ENCODE results near the gene NOC3L.
"Not testable (repeated sequence)": the region's sequence is repeated elsewhere in the genome, so short reads cannot be mapped to it uniquely, and the experiment has no call there.

The NOC3L gene

DNA sequence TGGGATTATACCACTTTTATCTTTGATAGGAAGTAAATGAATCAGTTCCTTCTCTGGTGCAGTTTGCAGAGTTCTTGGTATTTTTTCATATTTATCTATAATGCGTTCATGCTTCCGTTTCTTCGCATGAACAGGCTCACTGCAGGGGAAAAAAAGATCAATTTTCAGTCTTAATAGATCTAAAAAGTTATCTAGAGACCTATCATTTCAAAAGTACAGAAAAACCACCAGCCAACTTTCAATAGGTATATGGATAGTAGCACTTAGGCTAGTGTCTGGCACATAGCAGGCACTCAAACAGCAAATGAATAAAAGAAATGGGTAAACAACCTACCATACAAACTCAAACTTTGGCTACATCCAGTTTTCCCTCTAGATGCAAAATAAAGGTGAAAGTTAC, 5.5 kb downstream of the NOC3L start:
- Histone ChIP-seq H3K9me3 (ENCODE audit: control insufficient read depth, insufficient read depth, low read length) (no peaks in the 10 kb centered on the region), H3K4me1 (ENCODE audit: control insufficient read depth, insufficient read depth, low read length) (no peaks in the 10 kb centered on the region), H3K9ac (ENCODE audit: low read depth, low read length) (no peak overlapping the region), H3K27me3 (ENCODE audit: control insufficient read depth, insufficient read depth, low read length) (no peaks in the 10 kb centered on the region), H3K4me3 (ENCODE audit: low read depth, low read length) (no peak overlapping the region), H3K36me3 (ENCODE audit: control insufficient read depth, insufficient read depth, low read length) (peaks cover 2% of the 10 kb centered on the region)

GRCh38 chr10:94355841-94356240, 6.9 kb downstream of the NOC3L start:
- Histone ChIP-seq H3K9ac (ENCODE audit: low read depth, low read length) (no peak overlapping the region), H3K27me3 (ENCODE audit: control insufficient read depth, insufficient read depth, low read length) (no peaks in the 10 kb centered on the region), H3K36me3 (ENCODE audit: control insufficient read depth, insufficient read depth, low read length) (peaks cover 2% of the 10 kb centered on the region), H3K4me3 (ENCODE audit: low read depth, low read length) (no peak overlapping the region), H3K9me3 (ENCODE audit: control insufficient read depth, insufficient read depth, low read length) (no peaks in the 10 kb centered on the region), H3K4me1 (ENCODE audit: control insufficient read depth, insufficient read depth, low read length) (no peaks in the 10 kb centered on the region)

DNA sequence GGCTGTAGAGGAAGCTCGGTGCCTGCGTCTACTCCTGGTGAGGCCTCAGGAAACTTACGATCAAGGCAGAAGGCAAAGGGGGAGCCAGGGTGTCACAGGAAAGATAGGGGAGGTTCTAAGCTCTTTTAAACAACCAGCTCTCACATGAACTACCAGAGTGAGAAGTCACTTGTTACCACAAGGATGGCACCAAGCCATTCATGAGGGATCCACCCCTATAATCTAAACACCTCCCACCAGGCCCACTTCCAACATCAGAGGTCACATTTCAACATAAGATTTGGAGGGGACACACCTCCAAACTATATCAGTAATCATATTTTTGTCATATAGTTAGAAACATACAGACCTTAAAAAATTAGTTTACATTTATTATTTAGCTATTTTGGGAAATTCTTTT, 9.4 kb downstream of the NOC3L start:
- no peaks in the 10 kb centered on the region for H3K9me3 ChIP-seq (ENCODE audit: control insufficient read depth, insufficient read depth, low read length)
- H3K4me1 ChIP-seq (ENCODE audit: control insufficient read depth, insufficient read depth, low read length): no peaks in the 10 kb centered on the region
- H3K36me3 ChIP-seq (ENCODE audit: control insufficient read depth, insufficient read depth, low read length): peaks cover 6% of the 10 kb centered on the region
- H3K4me3 ChIP-seq (ENCODE audit: low read depth, low read length): no peak overlapping the region
- H3K27me3 ChIP-seq (ENCODE audit: control insufficient read depth, insufficient read depth, low read length): no peaks in the 10 kb centered on the region
- no peak overlapping the region for H3K9ac ChIP-seq (ENCODE audit: low read depth, low read length)

DNA sequence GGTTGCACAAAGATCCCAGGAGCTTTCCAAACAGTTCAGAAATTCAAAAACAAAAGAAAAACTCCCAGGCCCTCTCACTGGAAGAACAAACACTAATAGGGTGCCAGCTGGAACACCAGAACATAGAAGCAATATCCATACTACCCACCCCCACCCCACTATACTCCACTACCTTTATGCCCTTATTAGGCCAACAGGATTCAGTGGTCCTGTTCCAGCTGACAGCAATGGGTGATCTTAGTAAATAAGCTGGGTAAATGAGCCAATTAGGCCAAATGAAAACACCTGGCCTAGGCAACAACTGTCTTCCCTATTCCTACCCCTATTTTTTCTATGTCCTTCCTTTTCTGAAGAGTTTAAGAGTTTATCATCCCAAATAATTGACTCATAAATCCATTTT, 11.7 kb downstream of the NOC3L start:
- Histone ChIP-seq H3K36me3 (ENCODE audit: control insufficient read depth, insufficient read depth, low read length) (peaks cover 6% of the 10 kb centered on the region), H3K4me1 (ENCODE audit: control insufficient read depth, insufficient read depth, low read length) (no peaks in the 10 kb centered on the region), H3K27me3 (ENCODE audit: control insufficient read depth, insufficient read depth, low read length) (no peaks in the 10 kb centered on the region), H3K9me3 (ENCODE audit: control insufficient read depth, insufficient read depth, low read length) (no peaks in the 10 kb centered on the region), H3K9ac (ENCODE audit: low read depth, low read length) (no peak overlapping the region), H3K4me3 (ENCODE audit: low read depth, low read length) (no peak overlapping the region)

- H3K36me3 ChIP-seq (ENCODE audit: control insufficient read depth, insufficient read depth, low read length); H3K27me3 ChIP-seq (ENCODE audit: control insufficient read depth, insufficient read depth, low read length); H3K9me3 ChIP-seq (ENCODE audit: control insufficient read depth, insufficient read depth, low read length); H3K4me1 ChIP-seq (ENCODE audit: control insufficient read depth, insufficient read depth, low read length); H3K9ac ChIP-seq (ENCODE audit: low read depth, low read length); H3K4me3 ChIP-seq (ENCODE audit: low read depth, low read length): not testable (repeated sequence)
Observed at GRCh38 chr10:94350500-94350899, 12.2 kb downstream of the NOC3L start.

- H3K36me3 ChIP-seq (ENCODE audit: control insufficient read depth, insufficient read depth, low read length): peaks cover 12% of the 10 kb centered on the region
- H3K4me1 ChIP-seq (ENCODE audit: control insufficient read depth, insufficient read depth, low read length): no peaks in the 10 kb centered on the region
- no peak overlapping the region for H3K9ac ChIP-seq (ENCODE audit: low read depth, low read length)
- H3K9me3 ChIP-seq (ENCODE audit: control insufficient read depth, insufficient read depth, low read length): no peaks in the 10 kb centered on the region
- no peak overlapping the region for H3K4me3 ChIP-seq (ENCODE audit: low read depth, low read length)
- H3K27me3 ChIP-seq (ENCODE audit: control insufficient read depth, insufficient read depth, low read length): no peaks in the 10 kb centered on the region
Observed at GRCh38 chr10:94349327-94349726, 13.4 kb downstream of the NOC3L start.

- no peaks in the 10 kb centered on the region for H3K9me3 ChIP-seq (ENCODE audit: control insufficient read depth, insufficient read depth, low read length)
- no peak overlapping the region for H3K4me3 ChIP-seq (ENCODE audit: low read depth, low read length)
- no peaks in the 10 kb centered on the region for H3K4me1 ChIP-seq (ENCODE audit: control insufficient read depth, insufficient read depth, low read length)
- no peak overlapping the region for H3K9ac ChIP-seq (ENCODE audit: low read depth, low read length)
- H3K27me3 ChIP-seq (ENCODE audit: control insufficient read depth, insufficient read depth, low read length): no peaks in the 10 kb centered on the region
- peaks cover 25% of the 10 kb centered on the region for H3K36me3 ChIP-seq (ENCODE audit: control insufficient read depth, insufficient read depth, low read length)
Observed at GRCh38 chr10:94344522-94345122, 18.1 kb downstream of the NOC3L start.

GRCh38 chr10:94343151-94343550, 19.6 kb downstream of the NOC3L start:
- Histone ChIP-seq H3K4me1 (ENCODE audit: control insufficient read depth, insufficient read depth, low read length) (no peaks in the 10 kb centered on the region), H3K27me3 (ENCODE audit: control insufficient read depth, insufficient read depth, low read length) (no peaks in the 10 kb centered on the region), H3K4me3 (ENCODE audit: low read depth, low read length) (no peak overlapping the region), H3K36me3 (ENCODE audit: control insufficient read depth, insufficient read depth, low read length) (peaks cover 23% of the 10 kb centered on the region), H3K9me3 (ENCODE audit: control insufficient read depth, insufficient read depth, low read length) (no peaks in the 10 kb centered on the region), H3K9ac (ENCODE audit: low read depth, low read length) (no peak overlapping the region)

DNA sequence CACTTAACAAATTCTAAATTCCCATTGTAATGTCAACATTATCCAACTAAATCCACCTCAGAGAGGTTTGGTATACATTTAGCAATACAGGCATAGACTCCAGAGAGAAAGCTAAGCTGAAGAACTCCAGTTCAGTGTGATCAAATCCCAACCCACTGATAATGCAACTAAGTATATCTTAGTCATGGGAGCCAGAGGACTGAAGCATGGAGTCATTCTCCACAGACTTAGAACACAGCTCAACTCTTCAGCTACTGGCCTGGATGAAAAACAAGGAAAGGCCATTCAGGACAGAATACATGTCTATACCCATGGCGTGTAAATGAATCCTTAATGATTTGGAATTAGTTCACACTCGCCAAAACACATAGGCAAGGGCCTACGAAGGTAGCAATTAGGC, 27.9 kb downstream of the NOC3L start:
- Histone ChIP-seq H3K9me3 (ENCODE audit: control insufficient read depth, insufficient read depth, low read length) (no peaks in the 10 kb centered on the region), H3K4me1 (ENCODE audit: control insufficient read depth, insufficient read depth, low read length) (no peaks in the 10 kb centered on the region), H3K27me3 (ENCODE audit: control insufficient read depth, insufficient read depth, low read length) (no peaks in the 10 kb centered on the region), H3K36me3 (ENCODE audit: control insufficient read depth, insufficient read depth, low read length) (peaks cover 11% of the 10 kb centered on the region), H3K4me3 (ENCODE audit: low read depth, low read length) (no peak overlapping the region), H3K9ac (ENCODE audit: low read depth, low read length) (no peak overlapping the region)

GRCh38 chr10:94333051-94333450, 29.7 kb downstream of the NOC3L start:
- Histone ChIP-seq H3K36me3 (ENCODE audit: control insufficient read depth, insufficient read depth, low read length) (peaks cover 5% of the 10 kb centered on the region), H3K27me3 (ENCODE audit: control insufficient read depth, insufficient read depth, low read length) (no peaks in the 10 kb centered on the region), H3K4me3 (ENCODE audit: low read depth, low read length) (no peak overlapping the region), H3K9me3 (ENCODE audit: control insufficient read depth, insufficient read depth, low read length) (no peaks in the 10 kb centered on the region), H3K4me1 (ENCODE audit: control insufficient read depth, insufficient read depth, low read length) (no peaks in the 10 kb centered on the region), H3K9ac (ENCODE audit: low read depth, low read length) (no peak overlapping the region)

GRCh38 chr10:94328613-94329012, 34.1 kb downstream of the NOC3L start:
- Histone ChIP-seq H3K36me3 (ENCODE audit: control insufficient read depth, insufficient read depth, low read length) (no peaks in the 10 kb centered on the region), H3K4me3 (ENCODE audit: low read depth, low read length) (no peak overlapping the region), H3K9ac (ENCODE audit: low read depth, low read length) (no peak overlapping the region), H3K27me3 (ENCODE audit: control insufficient read depth, insufficient read depth, low read length) (no peaks in the 10 kb centered on the region), H3K9me3 (ENCODE audit: control insufficient read depth, insufficient read depth, low read length) (no peaks in the 10 kb centered on the region), H3K4me1 (ENCODE audit: control insufficient read depth, insufficient read depth, low read length) (no peaks in the 10 kb centered on the region)

GRCh38 chr10:94327649-94328048, 35.1 kb downstream of the NOC3L start:
- no peak overlapping the region for H3K4me3 ChIP-seq (ENCODE audit: low read depth, low read length)
- no peaks in the 10 kb centered on the region for H3K4me1 ChIP-seq (ENCODE audit: control insufficient read depth, insufficient read depth, low read length)
- no peaks in the 10 kb centered on the region for H3K27me3 ChIP-seq (ENCODE audit: control insufficient read depth, insufficient read depth, low read length)
- H3K9me3 ChIP-seq (ENCODE audit: control insufficient read depth, insufficient read depth, low read length): no peaks in the 10 kb centered on the region
- H3K36me3 ChIP-seq (ENCODE audit: control insufficient read depth, insufficient read depth, low read length): no peaks in the 10 kb centered on the region
- H3K9ac ChIP-seq (ENCODE audit: low read depth, low read length): no peak overlapping the region

Data from iPS-15b (cell line).